HEK293 (cell line): ENCODE measurements around the gene COL19A1.
A peak's percentile ranks its signal among the peaks of the same experiment; 100 is the strongest.

Source experiments
- BCL11A ChIP-seq: fragments of 450-650 bp; formaldehyde crosslinking; IDR thresholded peaks from 2 replicates; pipeline ENCODE4 v1.5.1; 2016; ENCODE audit warnings: low read depth, missing biosample characterization, missing genetic modification characterization
- IKZF3 ChIP-seq: fragments of 450-650 bp; IDR thresholded peaks from 2 replicates; pipeline ENCODE4 v1.5.0; 2018; ENCODE audit warnings: missing biosample characterization, mild to moderate bottlenecking, missing genetic modification characterization, moderate library complexity
- MYNN ChIP-seq: fragments of 450-650 bp; formaldehyde crosslinking; IDR thresholded peaks from 2 replicates; pipeline ENCODE4 v1.5.1; 2016; ENCODE audit warnings: missing biosample characterization, missing genetic modification characterization, borderline replicate concordance
- PATZ1 ChIP-seq: fragments of 450-650 bp; formaldehyde crosslinking; IDR thresholded peaks from 2 replicates; pipeline ENCODE4 v1.5.1; 2016; ENCODE audit warnings: missing biosample characterization, missing genetic modification characterization
- PRDM4 ChIP-seq: fragments of 450-650 bp; formaldehyde crosslinking; IDR thresholded peaks from 2 replicates; pipeline ENCODE4 v1.5.1; 2017; ENCODE audit warnings: missing biosample characterization, missing genetic modification characterization
- RBAK ChIP-seq: fragments of 450-650 bp; formaldehyde crosslinking; IDR thresholded peaks from 2 replicates; pipeline ENCODE4 v1.5.1; 2016; ENCODE audit warnings: missing biosample characterization, missing genetic modification characterization
- SP7 ChIP-seq: fragments of 450-650 bp; formaldehyde crosslinking; IDR thresholded peaks from 2 replicates; pipeline ENCODE4 v1.5.1; 2016; ENCODE audit warnings: missing biosample characterization, missing genetic modification characterization
- ZBTB17 ChIP-seq: fragments of 450-650 bp; formaldehyde crosslinking; IDR thresholded peaks from 2 replicates; pipeline ENCODE4 v1.5.1; 2016; ENCODE audit warnings: missing biosample characterization, missing genetic modification characterization
- ZBTB20 ChIP-seq: fragments of 450-650 bp; formaldehyde crosslinking; IDR thresholded peaks from 2 replicates; pipeline ENCODE4 v1.5.1; 2016; ENCODE audit warnings: missing biosample characterization, missing genetic modification characterization
- ZBTB26 ChIP-seq: fragments of 450-650 bp; formaldehyde crosslinking; optimal IDR thresholded peaks from 2 replicates; pipeline ENCODE3; 2016; ENCODE audit warnings: missing biosample characterization, mild to moderate bottlenecking, missing genetic modification characterization
- ZBTB7A ChIP-seq: fragments of 450-650 bp; formaldehyde crosslinking; IDR thresholded peaks from 2 replicates; pipeline ENCODE4 v1.5.1; 2016; ENCODE audit warnings: low read depth, missing biosample characterization, missing genetic modification characterization
- ZBTB8A ChIP-seq: fragments of 450-650 bp; formaldehyde crosslinking; IDR thresholded peaks from 2 replicates; pipeline ENCODE4 v1.5.1; 2016; ENCODE audit warnings: missing biosample characterization, missing genetic modification characterization
- ZNF132 ChIP-seq: fragments of 450-650 bp; formaldehyde crosslinking; IDR thresholded peaks from 2 replicates; pipeline ENCODE4 v1.5.1; 2017; ENCODE audit warnings: missing biosample characterization, missing genetic modification characterization, borderline replicate concordance
- ZNF155 ChIP-seq: fragments of 450-650 bp; formaldehyde crosslinking; IDR thresholded peaks from 2 replicates; pipeline ENCODE4 v1.5.1; 2016; ENCODE audit warnings: missing biosample characterization, missing genetic modification characterization
- ZNF19 ChIP-seq: fragments of 450-650 bp; formaldehyde crosslinking; IDR thresholded peaks from 2 replicates; pipeline ENCODE4; 2016; ENCODE audit warnings: missing biosample characterization, missing genetic modification characterization, low read depth
- ZNF211 ChIP-seq: fragments of 450-650 bp; formaldehyde crosslinking; IDR thresholded peaks from 2 replicates; pipeline ENCODE4 v1.5.1; 2016; ENCODE audit warnings: low read depth, missing biosample characterization, missing genetic modification characterization
- ZNF426 ChIP-seq: fragments of 450-650 bp; formaldehyde crosslinking; IDR thresholded peaks from 2 replicates; pipeline ENCODE4 v1.5.1; 2017; ENCODE audit warnings: missing biosample characterization, missing genetic modification characterization, mild to moderate bottlenecking, inconsistent platforms, moderate library complexity
- ZNF510 ChIP-seq: fragments of 450-650 bp; formaldehyde crosslinking; IDR thresholded peaks from 2 replicates; pipeline ENCODE4 v1.5.1; 2018; ENCODE audit warnings: mild to moderate bottlenecking, missing genetic modification characterization, missing biosample characterization; ENCODE audit not compliant: insufficient replicate concordance
- ZNF571 ChIP-seq: fragments of 450-650 bp; formaldehyde crosslinking; IDR thresholded peaks from 2 replicates; pipeline ENCODE4 v1.5.0; 2017; ENCODE audit warnings: missing biosample characterization, missing genetic modification characterization
- ZNF704 ChIP-seq: fragments of 450-650 bp; formaldehyde crosslinking; IDR thresholded peaks from 2 replicates; pipeline ENCODE4 v1.5.1; 2016; ENCODE audit warnings: missing biosample characterization, missing genetic modification characterization
- ZNF777 ChIP-seq: fragments of 450-650 bp; formaldehyde crosslinking; IDR thresholded peaks from 2 replicates; pipeline ENCODE4 v1.5.1; 2017; ENCODE audit warnings: missing biosample characterization, missing genetic modification characterization, borderline replicate concordance
- ZNF837 ChIP-seq: fragments of 450-650 bp; formaldehyde crosslinking; IDR thresholded peaks from 2 replicates; pipeline ENCODE4 v1.5.1; 2016; ENCODE audit warnings: missing biosample characterization, missing genetic modification characterization
- ZSCAN16 ChIP-seq: fragments of 450-650 bp; formaldehyde crosslinking; IDR thresholded peaks from 2 replicates; pipeline ENCODE4 v1.5.1; 2016; ENCODE audit warnings: missing biosample characterization, missing genetic modification characterization
- ZSCAN4 ChIP-seq: fragments of 450-650 bp; formaldehyde crosslinking; IDR thresholded peaks from 2 replicates; pipeline ENCODE4 v1.5.1; 2017; ENCODE audit warnings: missing biosample characterization, missing genetic modification characterization
- TF ChIP-seq, protein P1 (sequence below): fragments of 450-650 bp; formaldehyde crosslinking; IDR thresholded peaks from 2 replicates; pipeline ENCODE4 v1.5.1; 2017; ENCODE audit warnings: missing biosample characterization, missing genetic modification characterization
- TF ChIP-seq, protein P2 (sequence below): fragments of 450-650 bp; formaldehyde crosslinking; IDR thresholded peaks from 2 replicates; pipeline ENCODE4 v1.5.1; 2016; ENCODE audit warnings: missing biosample characterization, missing genetic modification characterization
- TF ChIP-seq, protein P3 (sequence below): fragments of 450-650 bp; formaldehyde crosslinking; IDR thresholded peaks from 2 replicates; pipeline ENCODE4 v1.5.1; 2016; ENCODE audit warnings: missing biosample characterization, missing genetic modification characterization

Gene COL19A1

GRCh38 chr6:69867639-69867976 lies 1.3 kb downstream of the COL19A1 start (continued):
- TF ChIP-seq IKZF3 (tag by site-specific recombination) (no peak), ZNF704 (tag by site-specific recombination) (no peak), ZSCAN4 (tag by site-specific recombination) (no peak), ZBTB20 (tag by site-specific recombination) (peak; percentile 67; the same call in 1 of the 2 replicates), PATZ1 (tag by site-specific recombination) (peak; percentile 58), ZNF211 (tag by site-specific recombination) (no peak), MYNN (tag by site-specific recombination) (no peak), ZNF837 (tag by site-specific recombination) (no peak), ZNF510 (tag by site-specific recombination) (no peak), ZBTB26 (no peak), BCL11A (tag by site-specific recombination) (no peak), ZNF571 (tag by site-specific recombination) (no peak), ZBTB17 (tag by site-specific recombination) (peak; percentile 41), ZNF426 (tag by site-specific recombination) (no peak), ZNF132 (tag by site-specific recombination) (no peak), PRDM4 (no peak), ZSCAN16 (tag by site-specific recombination) (no peak), ZNF155 (tag by site-specific recombination) (no peak), SP7 (tag by site-specific recombination) (peak; percentile 52), RBAK (tag by site-specific recombination) (no peak), ZBTB8A (peak; percentile 25; the same call in 1 of the 2 replicates), ZNF777 (tag by site-specific recombination) (0 out of 2 replicates have a peak, but pooled peaks have one; percentile 82), ZBTB7A (no peak), ZNF19 (tag by site-specific recombination) (no peak)
- TF ChIP-seq, protein P1, sequence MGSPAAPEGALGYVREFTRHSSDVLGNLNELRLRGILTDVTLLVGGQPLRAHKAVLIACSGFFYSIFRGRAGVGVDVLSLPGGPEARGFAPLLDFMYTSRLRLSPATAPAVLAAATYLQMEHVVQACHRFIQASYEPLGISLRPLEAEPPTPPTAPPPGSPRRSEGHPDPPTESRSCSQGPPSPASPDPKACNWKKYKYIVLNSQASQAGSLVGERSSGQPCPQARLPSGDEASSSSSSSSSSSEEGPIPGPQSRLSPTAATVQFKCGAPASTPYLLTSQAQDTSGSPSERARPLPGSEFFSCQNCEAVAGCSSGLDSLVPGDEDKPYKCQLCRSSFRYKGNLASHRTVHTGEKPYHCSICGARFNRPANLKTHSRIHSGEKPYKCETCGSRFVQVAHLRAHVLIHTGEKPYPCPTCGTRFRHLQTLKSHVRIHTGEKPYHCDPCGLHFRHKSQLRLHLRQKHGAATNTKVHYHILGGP (tag by site-specific recombination): no peak
- TF ChIP-seq, protein P2, sequence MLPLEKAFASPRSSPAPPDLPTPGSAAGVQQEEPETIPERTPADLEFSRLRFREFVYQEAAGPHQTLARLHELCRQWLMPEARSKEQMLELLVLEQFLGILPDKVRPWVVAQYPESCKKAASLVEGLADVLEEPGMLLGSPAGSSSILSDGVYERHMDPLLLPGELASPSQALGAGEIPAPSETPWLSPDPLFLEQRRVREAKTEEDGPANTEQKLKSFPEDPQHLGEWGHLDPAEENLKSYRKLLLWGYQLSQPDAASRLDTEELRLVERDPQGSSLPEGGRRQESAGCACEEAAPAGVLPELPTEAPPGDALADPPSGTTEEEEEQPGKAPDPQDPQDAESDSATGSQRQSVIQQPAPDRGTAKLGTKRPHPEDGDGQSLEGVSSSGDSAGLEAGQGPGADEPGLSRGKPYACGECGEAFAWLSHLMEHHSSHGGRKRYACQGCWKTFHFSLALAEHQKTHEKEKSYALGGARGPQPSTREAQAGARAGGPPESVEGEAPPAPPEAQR (tag by site-specific recombination): no peak
- TF ChIP-seq, protein P3, sequence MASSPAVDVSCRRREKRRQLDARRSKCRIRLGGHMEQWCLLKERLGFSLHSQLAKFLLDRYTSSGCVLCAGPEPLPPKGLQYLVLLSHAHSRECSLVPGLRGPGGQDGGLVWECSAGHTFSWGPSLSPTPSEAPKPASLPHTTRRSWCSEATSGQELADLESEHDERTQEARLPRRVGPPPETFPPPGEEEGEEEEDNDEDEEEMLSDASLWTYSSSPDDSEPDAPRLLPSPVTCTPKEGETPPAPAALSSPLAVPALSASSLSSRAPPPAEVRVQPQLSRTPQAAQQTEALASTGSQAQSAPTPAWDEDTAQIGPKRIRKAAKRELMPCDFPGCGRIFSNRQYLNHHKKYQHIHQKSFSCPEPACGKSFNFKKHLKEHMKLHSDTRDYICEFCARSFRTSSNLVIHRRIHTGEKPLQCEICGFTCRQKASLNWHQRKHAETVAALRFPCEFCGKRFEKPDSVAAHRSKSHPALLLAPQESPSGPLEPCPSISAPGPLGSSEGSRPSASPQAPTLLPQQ (tag by site-specific recombination): no peak; the same call in 1 of the 2 replicates
